GM03348 (cell line): ENCODE data around the gene CMTM4.
"Not testable (repeated sequence)": the region's sequence is repeated elsewhere in the genome, so short reads cannot be mapped to it uniquely, and the experiment has no call there.

Experiments
- DNase-seq: peaks from one replicate; pipeline ENCODE4 v3.0.0; 2012; ENCODE audit warnings: low spot score

Gene CMTM4

DNA sequence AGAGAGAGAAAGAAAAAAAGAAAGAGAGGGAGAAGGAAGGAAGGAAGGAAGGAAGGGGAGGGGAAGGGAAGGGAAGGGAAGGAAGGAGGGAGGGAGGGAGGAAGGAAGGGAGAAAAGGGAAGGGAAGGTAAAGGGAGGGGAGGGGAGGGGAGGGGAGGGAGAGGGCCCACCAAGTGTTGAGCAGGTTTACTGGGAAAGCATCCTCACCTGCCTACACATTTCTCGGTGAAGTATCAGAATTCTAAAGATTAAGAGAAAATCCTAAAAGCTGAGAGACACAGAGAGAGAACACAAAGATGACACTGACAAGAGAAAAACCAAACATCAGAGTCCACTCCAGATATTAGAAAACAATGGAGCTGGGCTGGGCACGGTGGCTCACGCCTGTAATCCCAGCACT is 104.3 kb downstream of the CMTM4 start:
- no peak for DNase-seq

DNA sequence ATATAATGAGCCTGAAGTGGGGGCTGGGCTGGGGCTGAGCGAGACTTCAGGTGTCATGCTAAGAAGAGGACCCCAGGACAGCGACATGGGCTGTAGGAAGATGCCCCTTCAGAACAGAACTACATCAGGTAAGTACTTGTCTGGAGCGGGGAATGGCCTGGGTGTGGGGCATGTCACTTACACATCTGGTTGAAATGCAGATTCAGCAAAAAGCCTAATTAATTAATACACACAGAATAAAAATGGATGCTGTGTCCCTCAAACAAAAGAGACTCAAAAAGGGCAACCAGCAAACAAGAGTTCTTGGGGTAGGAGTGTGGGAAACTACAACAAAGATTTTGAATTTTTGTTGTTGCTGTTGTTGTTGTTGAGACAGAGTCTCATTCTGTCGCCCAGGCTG is 105.5 kb downstream of the CMTM4 start:
- no peak for DNase-seq

- DNase-seq: no peak
These were observed 106.2 kb downstream of the CMTM4 start for GRCh38 chr16:66590322-66590721.

DNA sequence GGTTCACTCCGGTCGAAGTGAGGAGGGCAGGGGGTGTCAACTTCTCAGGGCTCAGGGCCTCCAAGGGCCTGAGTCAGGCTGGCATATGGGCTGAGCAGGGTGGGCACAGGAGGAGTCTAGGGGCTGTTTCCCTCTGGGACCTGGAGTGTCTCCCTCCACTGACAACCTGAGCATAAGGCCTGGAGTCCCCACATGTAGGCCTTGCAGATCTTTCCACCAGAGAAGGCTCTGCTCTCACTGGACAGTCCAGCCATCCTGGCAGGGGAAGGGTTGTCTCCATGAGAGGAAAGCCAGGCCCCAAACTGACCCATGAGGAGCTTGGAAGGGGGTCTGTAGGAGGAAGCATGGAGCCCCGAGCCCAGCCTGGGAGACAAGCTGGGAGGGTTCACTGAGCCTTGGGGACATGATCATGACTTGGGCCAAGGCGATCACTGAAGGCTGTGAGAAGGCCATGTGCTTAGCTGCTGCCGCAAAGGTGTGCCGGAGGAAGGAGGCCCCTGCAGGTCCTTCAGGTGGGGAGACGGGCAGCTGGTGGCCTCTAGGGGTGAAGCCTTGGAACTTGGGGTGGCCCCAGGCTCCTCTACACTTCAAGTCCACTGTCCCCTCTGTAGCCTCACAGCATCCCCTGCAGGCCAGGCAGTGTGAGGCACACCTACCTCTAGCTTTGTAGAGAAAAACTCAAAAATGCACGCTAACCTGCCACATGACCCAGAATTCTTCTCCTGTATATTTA is 107.4 kb downstream of the CMTM4 start:
- DNase-seq: peak; percentile 27

DNA sequence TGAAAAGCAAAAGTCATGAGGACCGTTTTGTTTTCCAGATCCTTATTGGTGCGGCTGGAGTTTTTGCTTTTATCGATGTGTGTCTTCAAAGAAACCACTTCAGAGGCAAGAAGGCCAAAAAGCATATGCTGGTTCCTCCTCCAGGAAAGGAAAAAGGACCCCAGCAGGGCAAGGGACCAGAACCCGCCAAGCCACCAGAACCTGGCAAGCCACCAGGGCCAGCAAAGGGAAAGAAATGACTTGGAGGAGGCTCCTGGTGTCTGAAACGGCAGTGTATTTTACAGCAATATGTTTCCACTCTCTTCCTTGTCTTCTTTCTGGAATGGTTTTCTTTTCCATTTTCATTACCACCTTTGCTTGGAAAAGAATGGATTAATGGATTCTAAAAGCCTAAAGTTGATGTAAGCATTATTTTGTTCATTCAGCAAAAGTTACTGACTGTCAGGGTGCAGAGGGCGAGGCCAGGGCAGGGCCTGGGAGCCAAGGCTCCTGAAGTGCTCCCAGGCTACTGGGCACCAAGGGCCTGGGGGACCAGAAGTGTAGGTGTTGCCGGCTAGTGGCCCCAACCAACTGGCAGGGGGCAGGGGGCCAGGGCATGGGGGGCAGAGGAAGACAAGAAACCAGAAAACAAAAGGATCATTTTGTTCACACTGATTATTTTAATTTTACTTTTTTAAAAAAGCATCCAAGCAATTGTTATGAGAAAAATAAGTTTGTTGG is 108.5 kb downstream of the CMTM4 start:
- DNase-seq: no peak

- no peak for DNase-seq
These were observed 110.9 kb downstream of the CMTM4 start for GRCh38 chr16:66585481-66586239.

- DNase-seq: peak; percentile 27
These were observed 115.1 kb downstream of the CMTM4 start for GRCh38 chr16:66581246-66581952.

DNA sequence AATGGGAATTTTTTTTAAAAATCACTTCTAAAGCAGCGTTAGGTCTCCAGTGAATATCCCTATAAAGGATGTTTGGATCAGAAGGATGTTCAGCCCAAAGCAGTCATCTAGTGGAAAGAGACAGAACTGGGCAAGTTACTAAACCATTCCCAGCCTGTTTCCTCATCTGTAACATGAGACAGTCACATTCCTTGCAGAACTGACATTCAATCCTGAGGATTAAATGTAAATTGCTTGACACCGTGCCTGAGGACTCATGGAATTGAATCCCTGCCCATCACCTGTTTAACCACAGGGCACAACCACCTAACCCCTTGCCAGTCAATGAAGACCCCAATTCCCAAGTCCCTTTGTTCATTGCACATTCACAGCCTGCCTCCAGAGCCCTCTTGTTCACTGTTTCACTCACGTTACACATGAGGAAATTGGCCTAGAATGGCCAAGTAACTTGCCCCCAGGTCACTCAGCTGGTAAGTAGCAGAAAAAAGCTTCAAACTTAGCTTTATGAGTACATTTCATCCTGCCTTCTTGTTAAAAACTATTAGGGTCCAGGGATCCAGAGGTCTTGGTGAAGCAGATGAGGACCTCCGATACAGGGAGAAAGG is 115.8 kb downstream of the CMTM4 start:
- DNase-seq: peak; percentile 85

DNA sequence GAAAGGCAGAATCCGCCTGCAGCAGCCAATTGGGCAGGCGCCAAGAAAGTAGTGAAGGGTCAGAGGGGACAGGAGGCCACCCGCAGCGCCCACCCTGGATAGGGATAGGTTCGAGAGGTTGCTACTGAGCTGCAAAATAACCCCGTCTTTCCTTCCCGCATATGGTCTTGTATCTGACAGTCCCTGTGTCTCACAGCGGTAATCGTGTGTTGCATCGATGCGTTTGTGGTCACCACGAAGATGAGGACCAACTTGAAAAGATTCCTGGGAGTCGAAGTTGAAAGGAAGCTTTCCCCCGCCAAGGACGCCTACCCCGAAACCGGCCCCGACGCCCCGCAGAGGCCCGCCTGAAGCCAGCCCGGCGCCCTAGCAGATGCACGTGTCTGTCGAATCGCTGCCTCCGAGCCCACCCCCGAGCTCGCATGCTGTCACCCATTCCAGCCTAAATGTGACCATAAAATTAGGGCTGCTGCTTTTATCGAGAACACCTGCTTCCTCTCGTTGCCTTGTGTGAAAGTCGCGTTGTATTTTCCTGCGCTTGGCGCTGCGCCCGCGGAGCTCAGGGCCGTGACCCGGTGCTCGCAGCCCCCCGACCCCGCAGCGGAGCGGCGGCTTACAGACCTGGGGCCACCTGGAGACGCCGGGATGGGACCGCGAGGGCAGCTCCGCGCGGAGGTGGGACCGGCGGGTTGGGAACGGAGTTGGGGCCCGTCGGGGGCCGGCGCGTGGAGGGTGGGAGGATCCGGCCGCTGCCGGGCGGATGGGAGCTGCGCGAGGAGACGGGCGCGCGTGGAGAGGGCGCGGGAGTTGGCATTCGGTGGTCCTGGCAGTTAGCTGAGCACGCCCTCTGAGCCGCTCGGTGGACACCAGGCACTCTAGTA is 117.7 kb downstream of the CMTM4 start, which contains the start of gene CMTM2:
TSS of gene CMTM2 (plus strand) at position 813 of the 881 bp plus-strand sequence. CDS start 145 bp downstream, outside the sequence.
- DNase-seq: peak; percentile 22

- DNase-seq: no peak
These were observed 120.2 kb downstream of the CMTM4 start for GRCh38 chr16:66576296-66576695.

DNA sequence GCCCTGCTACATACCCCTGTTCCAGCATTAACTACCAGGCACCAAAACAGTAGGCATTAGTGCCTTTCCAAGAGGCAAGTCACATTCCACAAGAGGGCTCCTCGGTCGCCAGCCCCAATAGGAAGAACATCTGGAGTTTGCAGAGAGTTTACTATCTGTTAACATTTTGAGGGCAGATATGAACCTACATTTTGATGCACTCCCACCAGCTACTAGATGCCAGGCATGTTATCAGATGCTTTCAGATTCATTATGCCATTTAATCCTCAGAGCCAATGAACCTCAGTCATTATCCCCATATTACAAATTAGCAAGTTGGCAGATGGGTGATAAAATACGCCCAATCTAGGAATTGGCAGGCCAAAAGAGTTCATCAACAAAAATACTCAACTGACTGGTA is 121.5 kb downstream of the CMTM4 start:
- no peak for DNase-seq

GRCh38 chr16:66574531-66574930 is 122.0 kb downstream of the CMTM4 start:
- DNase-seq: no peak

DNA sequence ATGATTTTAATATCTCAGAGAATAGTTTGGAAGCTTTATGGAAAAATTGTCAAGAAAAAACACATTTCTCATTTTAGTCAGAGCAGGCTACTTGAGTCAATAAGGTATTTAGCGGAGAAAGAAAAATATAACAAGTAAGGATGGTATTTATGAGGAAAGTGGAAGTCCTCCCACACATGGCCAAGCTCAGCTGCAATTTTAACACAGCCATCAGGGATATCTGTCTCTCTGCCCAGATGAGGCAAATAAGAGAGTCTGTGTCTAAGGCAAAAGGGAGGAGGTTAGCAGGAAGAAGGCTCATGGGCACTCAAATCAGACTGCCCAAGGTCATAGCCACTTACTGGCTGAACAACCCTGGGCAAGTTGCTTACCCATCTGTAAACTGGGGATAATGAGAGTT is 122.5 kb downstream of the CMTM4 start:
- no peak for DNase-seq

DNA sequence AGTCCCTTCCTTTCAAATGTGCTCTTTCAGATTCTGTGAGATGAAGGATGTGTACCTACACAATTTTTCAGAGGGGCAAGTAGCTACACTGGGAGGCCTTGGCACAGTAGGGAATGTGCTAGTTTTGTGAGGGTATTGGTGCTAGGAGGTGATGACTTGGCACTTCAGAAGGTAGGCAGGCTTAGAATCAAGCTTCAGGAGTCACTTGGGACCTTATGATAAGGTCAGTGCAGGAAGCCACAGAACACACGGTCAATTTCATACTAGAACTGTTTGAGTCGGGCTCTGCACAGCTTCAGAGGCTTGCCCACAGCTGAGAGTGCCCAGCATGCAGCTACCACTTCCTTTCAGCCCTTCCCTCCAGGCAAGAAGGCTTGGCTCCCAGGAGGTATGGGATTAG is 124.2 kb downstream of the CMTM4 start:
- no peak for DNase-seq

DNA sequence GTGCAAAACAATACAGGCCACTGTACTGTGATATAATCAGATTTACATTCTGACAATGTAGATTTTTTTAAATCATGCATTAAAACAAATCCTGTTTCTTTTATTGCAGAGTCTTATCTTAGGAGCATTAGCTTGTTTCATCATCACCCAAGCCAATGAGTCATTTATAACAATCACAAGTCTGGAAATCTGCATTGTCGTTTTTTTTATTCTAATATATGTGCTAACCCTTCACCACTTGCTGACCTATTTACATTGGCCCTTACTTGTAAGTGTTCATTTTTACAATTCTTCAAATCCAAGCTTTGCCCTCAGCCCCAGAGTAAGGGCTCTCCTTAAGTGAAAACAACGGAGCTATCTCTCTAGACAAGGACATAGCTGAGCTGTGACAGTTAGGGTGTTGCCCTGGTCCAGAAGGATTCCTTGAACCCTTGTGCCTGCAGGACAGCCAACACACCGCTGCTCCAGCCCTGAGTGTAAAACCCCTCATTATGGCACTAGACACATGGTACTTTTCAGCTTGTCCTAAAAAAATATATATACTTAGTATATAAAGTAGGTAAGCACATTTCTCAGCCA is 126.6 kb downstream of the CMTM4 start:
- DNase-seq: peak; percentile 55

DNA sequence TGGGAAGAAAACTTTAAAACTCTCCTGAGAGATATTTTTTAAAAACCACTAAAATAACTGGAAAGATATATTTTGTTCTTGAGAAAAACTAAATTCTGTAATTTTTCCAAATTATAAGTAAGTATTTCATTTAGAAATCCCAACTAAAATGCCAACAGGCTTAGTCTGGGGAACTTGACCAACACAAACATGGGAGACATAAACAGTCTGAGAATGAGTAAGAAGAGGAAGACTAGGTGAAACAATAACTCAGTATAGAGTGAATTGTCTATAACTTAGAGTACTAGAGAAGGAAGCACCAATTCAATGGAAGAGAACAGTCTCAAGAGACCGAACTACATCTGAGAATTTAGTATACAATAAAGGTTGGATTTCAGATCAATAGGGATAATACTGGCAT is 127.4 kb downstream of the CMTM4 start:
- DNase-seq: peak; percentile 50

DNA sequence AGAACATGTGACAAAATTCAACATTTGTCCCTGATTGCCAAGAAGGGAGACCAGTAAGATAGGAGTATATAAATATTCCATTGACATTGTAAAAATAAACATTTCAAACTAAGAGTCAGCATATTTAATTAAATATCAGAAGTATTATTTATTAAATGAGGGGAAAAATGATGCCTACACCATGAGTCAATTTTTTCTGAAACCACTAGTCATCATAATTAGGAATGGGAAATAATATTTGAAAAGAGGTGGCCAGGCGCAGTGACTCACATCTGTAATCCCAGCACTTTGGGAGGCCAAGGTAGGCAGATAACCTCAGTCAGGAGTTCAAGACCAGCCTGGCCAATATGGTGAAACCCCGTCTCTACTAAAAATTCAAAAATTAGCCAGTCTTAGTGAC is 128.2 kb downstream of the CMTM4 start:
- no peak for DNase-seq

GRCh38 chr16:66567270-66567669 is 129.3 kb downstream of the CMTM4 start:
- DNase-seq: not testable (repeated sequence)

DNA sequence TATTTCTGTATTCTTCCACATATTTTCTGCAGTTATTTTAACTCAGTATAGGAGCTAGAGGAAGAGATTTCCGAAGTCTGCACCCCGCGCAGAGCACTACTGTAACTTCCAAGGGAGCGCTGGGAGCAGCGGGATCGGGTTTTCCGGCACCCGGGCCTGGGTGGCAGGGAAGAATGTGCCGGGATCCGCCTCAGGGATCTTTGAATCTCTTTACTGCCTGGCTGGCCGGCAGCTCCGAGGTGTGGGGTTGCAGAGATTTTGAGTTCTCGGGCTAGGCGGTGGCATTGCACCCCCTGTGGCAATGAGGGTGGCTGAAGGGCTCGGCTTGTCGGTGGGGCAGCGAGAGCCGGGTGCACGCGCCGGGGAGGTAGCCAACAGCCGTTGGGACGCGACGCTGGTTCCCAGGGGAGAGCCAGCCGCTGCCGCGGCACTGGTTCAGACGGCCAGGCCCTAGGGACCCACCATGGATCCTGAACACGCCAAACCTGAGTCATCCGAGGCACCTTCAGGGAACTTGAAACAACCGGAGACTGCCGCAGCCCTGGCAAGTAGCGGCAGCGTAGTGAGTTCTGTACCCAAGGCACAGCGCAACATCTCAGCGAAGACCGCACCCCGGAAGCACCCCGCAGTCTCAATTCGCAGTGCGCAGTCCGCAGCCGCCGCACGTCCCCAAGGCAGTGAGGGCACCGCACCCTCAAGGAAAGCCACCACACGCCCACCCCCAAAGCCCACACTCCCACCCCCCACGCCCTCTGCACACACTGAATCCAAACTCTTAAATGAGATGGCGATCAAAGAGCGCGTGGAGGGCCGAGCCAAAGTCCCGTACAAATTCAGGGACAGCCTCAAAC is 130.3 kb downstream of the CMTM4 start, which contains the start of gene CMTM1:
TSS of gene CMTM1 (plus strand) at position 389 of the 851 bp plus-strand sequence. CDS start at position 464, 75 bp downstream.
- DNase-seq: no peak
